ENCODE measurements around the gene LRP8.

GRCh38 chr1:53314606-53315005, 13.3 kb downstream of the LRP8 start:
- TF ChIP-seq CTCF (IDR thresholded peaks at IDR 0.05) (no peak), POLR2AphosphoS5 (IDR thresholded peaks at IDR 0.05; ENCODE audit: insufficient read depth in 1 of 2, low read depth in 1 of 2) (no peak)
